Measurements from ENCODE around the gene SMAD6.

SMAD6 gene

DNA sequence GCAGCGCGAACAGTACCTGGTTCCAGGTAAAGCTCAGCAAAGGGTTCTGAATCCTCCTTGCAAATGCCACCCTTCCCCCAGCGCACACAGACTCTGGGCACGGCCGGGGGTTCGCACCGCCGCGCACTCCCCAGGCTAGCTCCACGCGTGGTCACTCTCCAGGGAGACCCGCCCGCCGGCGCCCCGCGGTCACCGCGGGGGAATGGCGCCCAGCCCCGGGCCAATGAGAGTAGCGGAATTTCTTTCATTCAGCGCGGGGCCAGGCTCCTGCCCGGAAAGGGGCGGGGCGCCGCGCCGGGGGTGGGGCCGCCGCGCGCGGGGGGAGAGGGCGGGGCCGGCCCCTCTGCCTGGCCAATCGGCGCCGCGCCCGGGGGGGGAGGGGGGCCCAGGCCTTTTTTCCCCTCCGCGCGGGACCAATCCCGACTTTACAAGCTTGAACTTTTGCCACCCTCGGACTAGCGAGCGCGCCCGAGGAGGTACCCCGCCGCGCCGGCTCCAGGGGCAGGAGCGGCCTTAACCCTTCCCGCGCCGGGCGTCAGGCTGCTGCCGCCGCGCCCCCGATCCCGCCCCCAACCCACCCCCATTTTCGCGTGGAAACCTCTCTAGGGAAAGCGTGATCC lies 1.1 kb upstream of the SMAD6 start:
- no peak overlapping the region for H4K5ac ChIP-seq (ENCODE audit: low read length)
- H3K9ac ChIP-seq (ENCODE audit: low read length) = peak overlapping the region; percentile 95
- H3K4me3 ChIP-seq (ENCODE audit: low read length) = peak overlapping the region; percentile 80
- H3K4me2 ChIP-seq (ENCODE audit: low read length) = peak overlapping the region; percentile 65
- peak overlapping the region; percentile 97 for H2BK5ac ChIP-seq (ENCODE audit: low read length)
- no CpG with 5 or more reads among the region's 68 CpGs for WGBS (ENCODE audit: extremely low coverage, insufficient coverage, low lambda C conversion rate)
- H3K79me2 ChIP-seq (ENCODE audit: control insufficient read depth, insufficient read depth, low read length) = peaks cover 36% of the 10 kb centered on the region
- H3K23ac ChIP-seq (ENCODE audit: low read length) = peak overlapping the region; percentile 33
- peak overlapping the region; percentile 91 for H3K18ac ChIP-seq (ENCODE audit: low read length)
- no peak overlapping the region for H2AK5ac ChIP-seq (ENCODE audit: low read length)
- H3K27me3 ChIP-seq (ENCODE audit: insufficient read depth, low read length, poor library complexity) = no peaks in the 10 kb centered on the region
- H3K56ac ChIP-seq (ENCODE audit: low read length) = peak overlapping the region; percentile 98
- peak overlapping the region; percentile 97 for H3K4ac ChIP-seq (ENCODE audit: low read depth, low read length)
- H3K27ac ChIP-seq (ENCODE audit: low read depth, low read length) = peak overlapping the region; percentile 91
- DNase-seq = peak; percentile 98
- peaks cover 12% of the 10 kb centered on the region for H3K4me1 ChIP-seq (ENCODE audit: control insufficient read depth, low read depth, low read length)
- H2BK15ac ChIP-seq (replicated peaks; ENCODE audit: low read depth) = no peak overlapping the region
- no peak overlapping the region for H4K8ac ChIP-seq (ENCODE audit: low read depth, low read length)
- peak overlapping the region; percentile 68 for H2BK120ac ChIP-seq (ENCODE audit: low read depth, low read length)
- peaks cover 1% of the 10 kb centered on the region for H3K79me1 ChIP-seq (ENCODE audit: low read length)
- peaks cover 1% of the 10 kb centered on the region for H3K36me3 ChIP-seq (ENCODE audit: control insufficient read depth, insufficient read depth, low read length)

DNA sequence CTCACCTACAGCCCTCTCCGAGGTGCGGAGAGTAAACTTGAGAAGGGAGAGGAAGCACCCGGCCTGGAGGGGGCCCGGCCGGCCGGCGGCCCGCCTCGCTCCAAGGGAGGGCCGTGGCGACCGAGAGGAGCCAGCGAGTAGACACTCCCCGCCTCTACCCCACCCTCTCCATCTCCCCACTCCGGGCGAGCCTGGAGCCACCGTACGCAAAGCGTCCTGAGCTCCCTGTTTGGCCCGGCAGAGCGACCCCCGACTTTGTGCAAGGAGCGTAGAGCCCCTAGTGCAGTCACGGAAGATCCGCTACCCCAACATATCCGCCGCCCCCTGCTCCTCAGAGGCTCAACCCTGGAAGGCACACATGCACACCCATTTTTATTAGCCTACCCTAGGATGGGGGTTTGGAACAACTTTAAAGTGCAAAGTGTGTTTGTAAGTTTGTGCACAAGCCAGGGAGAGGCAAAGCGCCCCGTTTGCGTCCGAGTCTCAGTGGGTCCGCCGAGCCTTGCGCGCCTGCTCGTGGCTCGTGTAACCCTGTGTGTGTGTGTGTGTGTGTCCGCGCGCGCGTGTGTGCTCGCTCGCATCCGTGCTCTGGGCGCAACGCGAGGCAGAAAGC lies 508 bp upstream of the SMAD6 start:
- H3K27me3 ChIP-seq (ENCODE audit: insufficient read depth, low read length, poor library complexity) = no peaks in the 10 kb centered on the region
- peak overlapping the region; percentile 77 for H3K4ac ChIP-seq (ENCODE audit: low read depth, low read length)
- peaks cover 42% of the 10 kb centered on the region for H3K79me2 ChIP-seq (ENCODE audit: control insufficient read depth, insufficient read depth, low read length)
- H3K27ac ChIP-seq (ENCODE audit: low read depth, low read length) = peak overlapping the region; percentile 91
- H3K23ac ChIP-seq (ENCODE audit: low read length) = no peak overlapping the region
- H2BK15ac ChIP-seq (replicated peaks; ENCODE audit: low read depth) = no peak overlapping the region
- peaks cover 1% of the 10 kb centered on the region for H3K79me1 ChIP-seq (ENCODE audit: low read length)
- H3K4me3 ChIP-seq (ENCODE audit: low read length) = peak overlapping the region; percentile 80
- peak overlapping the region; percentile 97 for H2BK5ac ChIP-seq (ENCODE audit: low read length)
- H4K8ac ChIP-seq (ENCODE audit: low read depth, low read length) = no peak overlapping the region
- peak; percentile 78 for DNase-seq
- H3K9ac ChIP-seq (ENCODE audit: low read length) = peak overlapping the region; percentile 95
- peak overlapping the region; percentile 98 for H3K56ac ChIP-seq (ENCODE audit: low read length)
- H3K4me2 ChIP-seq (ENCODE audit: low read length) = peak overlapping the region; percentile 58
- peaks cover 14% of the 10 kb centered on the region for H3K4me1 ChIP-seq (ENCODE audit: control insufficient read depth, low read depth, low read length)
- peak overlapping the region; percentile 52 for H3K18ac ChIP-seq (ENCODE audit: low read length)
- peak overlapping the region; percentile 51 for H2AK5ac ChIP-seq (ENCODE audit: low read length)
- peaks cover 1% of the 10 kb centered on the region for H3K36me3 ChIP-seq (ENCODE audit: control insufficient read depth, insufficient read depth, low read length)
- WGBS (ENCODE audit: extremely low coverage, insufficient coverage, low lambda C conversion rate) = no CpG with 5 or more reads among the region's 48 CpGs
- peak overlapping the region; percentile 66 for H2BK120ac ChIP-seq (ENCODE audit: low read depth, low read length)
- no peak overlapping the region for H4K5ac ChIP-seq (ENCODE audit: low read length)

DNA sequence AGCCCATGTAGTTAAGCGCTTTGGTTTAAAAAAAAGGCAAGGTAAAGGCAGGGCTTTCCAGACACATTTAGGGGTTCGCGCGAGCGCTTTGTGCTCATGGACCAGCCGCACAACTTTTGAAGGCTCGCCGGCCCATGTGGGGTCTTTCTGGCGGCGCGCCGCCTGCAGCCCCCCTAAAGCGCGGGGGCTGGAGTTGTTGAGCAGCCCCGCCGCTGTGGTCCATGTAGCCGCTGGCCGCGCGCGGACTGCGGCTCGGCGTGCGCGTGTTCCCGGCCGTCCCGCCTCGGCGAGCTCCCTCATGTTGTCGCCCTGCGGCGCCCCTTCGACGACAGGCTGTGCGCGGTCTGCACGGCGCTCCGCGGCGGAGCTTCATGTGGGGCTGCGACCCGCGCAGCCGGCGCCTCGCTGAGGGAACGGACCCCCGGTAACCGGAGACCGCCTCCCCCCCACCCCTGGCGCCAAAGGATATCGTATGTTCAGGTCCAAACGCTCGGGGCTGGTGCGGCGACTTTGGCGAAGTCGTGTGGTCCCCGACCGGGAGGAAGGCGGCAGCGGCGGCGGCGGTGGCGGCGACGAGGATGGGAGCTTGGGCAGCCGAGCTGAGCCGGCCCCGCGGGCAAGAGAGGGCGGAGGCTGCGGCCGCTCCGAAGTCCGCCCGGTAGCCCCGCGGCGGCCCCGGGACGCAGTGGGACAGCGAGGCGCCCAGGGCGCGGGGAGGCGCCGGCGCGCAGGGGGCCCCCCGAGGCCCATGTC lies 927 bp downstream of the SMAD6 start:
- Histone ChIP-seq H2BK5ac (ENCODE audit: low read length) (peak overlapping the region; percentile 69), H3K79me2 (ENCODE audit: control insufficient read depth, insufficient read depth, low read length) (peaks cover 56% of the 10 kb centered on the region), H3K27ac (ENCODE audit: low read depth, low read length) (peak overlapping the region; percentile 98), H3K9ac (ENCODE audit: low read length) (peak overlapping the region; percentile 85), H3K18ac (ENCODE audit: low read length) (peak overlapping the region; percentile 99), H2BK120ac (ENCODE audit: low read depth, low read length) (peak overlapping the region; percentile 56), H3K4me1 (ENCODE audit: control insufficient read depth, low read depth, low read length) (peaks cover 16% of the 10 kb centered on the region), H4K8ac (ENCODE audit: low read depth, low read length) (peak overlapping the region; percentile 77), H3K23ac (ENCODE audit: low read length) (peak overlapping the region; percentile 66), H3K79me1 (ENCODE audit: low read length) (peaks cover 1% of the 10 kb centered on the region), H4K5ac (ENCODE audit: low read length) (no peak overlapping the region), H2BK15ac (replicated peaks; ENCODE audit: low read depth) (no peak overlapping the region), H3K36me3 (ENCODE audit: control insufficient read depth, insufficient read depth, low read length) (peaks cover 1% of the 10 kb centered on the region), H3K27me3 (ENCODE audit: insufficient read depth, low read length, poor library complexity) (no peaks in the 10 kb centered on the region), H3K4ac (ENCODE audit: low read depth, low read length) (peak overlapping the region; percentile 98), H3K4me2 (ENCODE audit: low read length) (peak overlapping the region; percentile 19), H3K56ac (ENCODE audit: low read length) (peak overlapping the region; percentile 98), H2AK5ac (ENCODE audit: low read length) (no peak overlapping the region), H3K4me3 (ENCODE audit: low read length) (peak overlapping the region; percentile 91)
- no peak for DNase-seq
- no CpG with 5 or more reads among the region's 95 CpGs for WGBS (ENCODE audit: extremely low coverage, insufficient coverage, low lambda C conversion rate)

DNA sequence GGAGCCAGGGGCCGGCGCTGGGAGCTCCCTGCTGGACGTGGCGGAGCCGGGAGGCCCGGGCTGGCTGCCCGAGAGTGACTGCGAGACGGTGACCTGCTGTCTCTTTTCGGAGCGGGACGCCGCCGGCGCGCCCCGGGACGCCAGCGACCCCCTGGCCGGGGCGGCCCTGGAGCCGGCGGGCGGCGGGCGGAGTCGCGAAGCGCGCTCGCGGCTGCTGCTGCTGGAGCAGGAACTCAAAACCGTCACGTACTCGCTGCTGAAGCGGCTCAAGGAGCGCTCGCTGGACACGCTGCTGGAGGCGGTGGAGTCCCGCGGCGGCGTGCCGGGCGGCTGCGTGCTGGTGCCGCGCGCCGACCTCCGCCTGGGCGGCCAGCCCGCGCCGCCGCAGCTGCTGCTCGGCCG lies 1.5 kb downstream of the SMAD6 start:
- Histone ChIP-seq H3K4me3 (ENCODE audit: low read length) (peak overlapping the region; percentile 91), H4K8ac (ENCODE audit: low read depth, low read length) (no peak overlapping the region), H3K27me3 (ENCODE audit: insufficient read depth, low read length, poor library complexity) (no peaks in the 10 kb centered on the region), H2BK120ac (ENCODE audit: low read depth, low read length) (peak overlapping the region; percentile 56), H3K27ac (ENCODE audit: low read depth, low read length) (peak overlapping the region; percentile 98), H3K56ac (ENCODE audit: low read length) (peak overlapping the region; percentile 98), H3K79me2 (ENCODE audit: control insufficient read depth, insufficient read depth, low read length) (peaks cover 61% of the 10 kb centered on the region), H3K9ac (ENCODE audit: low read length) (peak overlapping the region; percentile 85), H3K4me2 (ENCODE audit: low read length) (no peak overlapping the region), H3K36me3 (ENCODE audit: control insufficient read depth, insufficient read depth, low read length) (peaks cover 1% of the 10 kb centered on the region), H3K4me1 (ENCODE audit: control insufficient read depth, low read depth, low read length) (peaks cover 14% of the 10 kb centered on the region), H3K79me1 (ENCODE audit: low read length) (peaks cover 3% of the 10 kb centered on the region), H3K23ac (ENCODE audit: low read length) (peak overlapping the region; percentile 87), H3K4ac (ENCODE audit: low read depth, low read length) (peak overlapping the region; percentile 98), H4K5ac (ENCODE audit: low read length) (no peak overlapping the region), H3K18ac (ENCODE audit: low read length) (peak overlapping the region; percentile 99), H2BK5ac (ENCODE audit: low read length) (peak overlapping the region; percentile 28), H2AK5ac (ENCODE audit: low read length) (no peak overlapping the region), H2BK15ac (replicated peaks; ENCODE audit: low read depth) (no peak overlapping the region)
- no peak for DNase-seq
- WGBS (ENCODE audit: extremely low coverage, insufficient coverage, low lambda C conversion rate) = no CpG with 5 or more reads among the region's 59 CpGs

DNA sequence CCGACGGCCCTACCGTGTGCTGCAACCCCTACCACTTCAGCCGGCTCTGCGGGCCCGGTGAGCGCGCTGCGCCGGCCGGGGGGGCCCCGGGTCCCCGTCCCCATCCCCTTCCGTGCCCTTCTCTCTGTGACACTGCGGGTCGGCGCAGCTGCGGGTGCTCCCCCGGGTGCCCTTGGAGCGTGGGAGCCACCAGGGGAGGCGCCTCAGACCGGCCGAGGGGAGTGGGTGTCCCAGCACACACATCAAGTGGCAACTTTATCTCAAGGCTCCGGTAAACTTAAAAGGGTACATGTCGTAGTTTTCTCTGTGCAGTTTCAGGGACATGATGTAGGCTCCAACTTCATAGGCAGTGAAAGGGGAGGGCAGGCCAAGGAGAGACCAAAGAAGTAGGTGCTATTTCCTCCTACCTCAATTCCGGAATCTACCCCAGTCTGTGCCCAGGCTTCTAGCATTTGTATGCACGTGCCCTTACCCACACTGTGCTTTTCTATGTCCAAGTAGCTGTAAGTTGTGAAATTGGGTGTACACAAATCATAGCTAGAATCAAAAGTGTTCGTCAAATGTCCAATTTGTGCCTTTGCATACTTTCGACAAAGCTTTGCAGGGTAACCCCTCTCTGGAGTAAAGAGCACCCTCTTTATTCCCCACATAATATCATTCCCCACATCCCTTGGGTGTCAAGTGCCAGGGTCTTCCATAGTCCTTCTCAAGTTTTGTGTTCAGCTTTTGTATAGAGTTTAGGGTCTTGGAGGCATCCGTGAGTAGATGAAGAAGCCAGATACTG lies 2.2 kb downstream of the SMAD6 start:
- no peak for DNase-seq
- peak overlapping the region; percentile 98 for H3K27ac ChIP-seq (ENCODE audit: low read depth, low read length)
- no CpG with 5 or more reads among the region's 30 CpGs for WGBS (ENCODE audit: extremely low coverage, insufficient coverage, low lambda C conversion rate)

More for the DNA sequence above, 2.2 kb downstream of the SMAD6 start:
- peaks cover 1% of the 10 kb centered on the region for H3K36me3 ChIP-seq (ENCODE audit: control insufficient read depth, insufficient read depth, low read length)
- H3K79me2 ChIP-seq (ENCODE audit: control insufficient read depth, insufficient read depth, low read length) = peaks cover 68% of the 10 kb centered on the region
- peak overlapping the region; percentile 91 for H3K4me3 ChIP-seq (ENCODE audit: low read length)
- H3K56ac ChIP-seq (ENCODE audit: low read length) = peak overlapping the region; percentile 98
- no peak overlapping the region for H4K5ac ChIP-seq (ENCODE audit: low read length)
- H2AK5ac ChIP-seq (ENCODE audit: low read length) = no peak overlapping the region
- peak overlapping the region; percentile 92 for H3K4me2 ChIP-seq (ENCODE audit: low read length)
- peak overlapping the region; percentile 99 for H3K18ac ChIP-seq (ENCODE audit: low read length)
- no peak overlapping the region for H2BK120ac ChIP-seq (ENCODE audit: low read depth, low read length)
- H3K79me1 ChIP-seq (ENCODE audit: low read length) = peaks cover 8% of the 10 kb centered on the region
- H2BK5ac ChIP-seq (ENCODE audit: low read length) = peak overlapping the region; percentile 28
- H3K23ac ChIP-seq (ENCODE audit: low read length) = peak overlapping the region; percentile 87
- no peak overlapping the region for H4K8ac ChIP-seq (ENCODE audit: low read depth, low read length)
- no peak overlapping the region for H2BK15ac ChIP-seq (replicated peaks; ENCODE audit: low read depth)
- peaks cover 10% of the 10 kb centered on the region for H3K4me1 ChIP-seq (ENCODE audit: control insufficient read depth, low read depth, low read length)
- H3K4ac ChIP-seq (ENCODE audit: low read depth, low read length) = peak overlapping the region; percentile 98
- H3K27me3 ChIP-seq (ENCODE audit: insufficient read depth, low read length, poor library complexity) = no peaks in the 10 kb centered on the region
- peak overlapping the region; percentile 85 for H3K9ac ChIP-seq (ENCODE audit: low read length)
